Bronchial epithelial cell (primary cell): ENCODE measurements around the gene COBL. TPM values are rescaled to one million over a fixed set of nuclear protein-coding genes. Genes with fewer than 3 reads are reported as not detected.
A peak's percentile ranks its signal among the peaks of the same experiment; 100 is the strongest.

ENCODE experiments used
- DNase-seq: peaks from one replicate; pipeline ENCODE4 v3.0.0-alpha.2; 2010; ENCODE audit warnings: low read depth
- FAIRE-seq: peaks from 2 replicates; lab custom pipeline; 2011; peaks lifted over from hg19 to GRCh38; lab: Jason Lieb, UNC
- H3K27me3 ChIP-seq: 2 replicates; pipeline ENCODE4 v1.5.1; 2011; ENCODE audit warnings: low read length; ENCODE audit not compliant: control insufficient read depth, insufficient read depth
- H3K36me3 ChIP-seq: 2 replicates; pipeline ENCODE4 v1.5.1; 2011; ENCODE audit warnings: low read length; ENCODE audit not compliant: control insufficient read depth, insufficient read depth
- H3K4me3 ChIP-seq: 2 replicates; pipeline ENCODE4 v1.5.1; 2011; ENCODE audit warnings: mild to moderate bottlenecking, low read depth, low read length, control low read depth
- CTCF ChIP-seq: IDR thresholded peaks from 2 replicates; pipeline ENCODE4 v1.5.1; 2011; ENCODE audit warnings: mild to moderate bottlenecking, moderate library complexity, low read length, control low read depth, inconsistent platforms; ENCODE audit not compliant: insufficient read depth, severe bottlenecking
- total RNA-seq: library from RNA; depleted of rRNA; stranded (reverse); fragments of >200 nt; gene quantifications from 2 replicates; pipeline ENCODE4 v1.2.1, GENCODE V29; 2014

Gene COBL
- total RNA-seq, 1 donor from 2014 or later, result 1.1 TPM

- Histone ChIP-seq H3K36me3 (no peaks in the 10 kb centered on the region), H3K4me3 (no peak overlapping the region), H3K27me3 (no peaks in the 10 kb centered on the region)
- FAIRE-seq, result no peak
- peak; percentile 33 for DNase-seq
- TF ChIP-seq CTCF, result no peak
Observed at GRCh38 chr7:51286401-51286800, 30.2 kb downstream of the COBL start.

GRCh38 chr7:51280156-51280555, 36.5 kb downstream of the COBL start:
- Histone ChIP-seq H3K4me3 (no peak overlapping the region), H3K36me3 (no peaks in the 10 kb centered on the region), H3K27me3 (no peaks in the 10 kb centered on the region)
- DNase-seq, result no peak
- no peak for TF ChIP-seq CTCF
- FAIRE-seq, result no peak

GRCh38 chr7:51279391-51280023, 37.1 kb downstream of the COBL start:
- no peak for TF ChIP-seq CTCF
- no peaks in the 10 kb centered on the region for H3K36me3 ChIP-seq
- DNase-seq (no peak), FAIRE-seq (no peak)
- H3K27me3 ChIP-seq, result no peaks in the 10 kb centered on the region
- no peak overlapping the region for H3K4me3 ChIP-seq

- Histone ChIP-seq H3K36me3 (no peaks in the 10 kb centered on the region), H3K27me3 (no peaks in the 10 kb centered on the region), H3K4me3 (no peak overlapping the region)
- FAIRE-seq (no peak), DNase-seq (no peak)
- no peak for TF ChIP-seq CTCF
Observed at GRCh38 chr7:51278797-51279196, 37.8 kb downstream of the COBL start.

- no peak for TF ChIP-seq CTCF
- no peak for FAIRE-seq
- Histone ChIP-seq H3K36me3 (no peaks in the 10 kb centered on the region), H3K4me3 (no peak overlapping the region), H3K27me3 (no peaks in the 10 kb centered on the region)
- no peak for DNase-seq
Observed at GRCh38 chr7:51276967-51277366, 39.6 kb downstream of the COBL start.

- H3K36me3 ChIP-seq, result no peaks in the 10 kb centered on the region
Observed at GRCh38 chr7:51276091-51276605, 40.5 kb downstream of the COBL start.

More at GRCh38 chr7:51276091-51276605, 40.5 kb downstream of the COBL start:
- H3K27me3 ChIP-seq, result no peaks in the 10 kb centered on the region
- no peak for TF ChIP-seq CTCF
- DNase-seq (no peak), FAIRE-seq (no peak)
- no peak overlapping the region for H3K4me3 ChIP-seq
